ENCODE results near the gene SEBOX.
A peak's percentile ranks its signal among the peaks of the same experiment; 100 is the strongest.

Gene SEBOX, protein sequence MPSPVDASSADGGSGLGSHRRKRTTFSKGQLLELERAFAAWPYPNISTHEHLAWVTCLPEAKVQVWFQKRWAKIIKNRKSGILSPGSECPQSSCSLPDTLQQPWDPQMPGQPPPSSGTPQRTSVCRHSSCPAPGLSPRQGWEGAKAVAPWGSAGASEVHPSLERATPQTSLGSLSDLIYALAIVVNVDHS

DNA sequence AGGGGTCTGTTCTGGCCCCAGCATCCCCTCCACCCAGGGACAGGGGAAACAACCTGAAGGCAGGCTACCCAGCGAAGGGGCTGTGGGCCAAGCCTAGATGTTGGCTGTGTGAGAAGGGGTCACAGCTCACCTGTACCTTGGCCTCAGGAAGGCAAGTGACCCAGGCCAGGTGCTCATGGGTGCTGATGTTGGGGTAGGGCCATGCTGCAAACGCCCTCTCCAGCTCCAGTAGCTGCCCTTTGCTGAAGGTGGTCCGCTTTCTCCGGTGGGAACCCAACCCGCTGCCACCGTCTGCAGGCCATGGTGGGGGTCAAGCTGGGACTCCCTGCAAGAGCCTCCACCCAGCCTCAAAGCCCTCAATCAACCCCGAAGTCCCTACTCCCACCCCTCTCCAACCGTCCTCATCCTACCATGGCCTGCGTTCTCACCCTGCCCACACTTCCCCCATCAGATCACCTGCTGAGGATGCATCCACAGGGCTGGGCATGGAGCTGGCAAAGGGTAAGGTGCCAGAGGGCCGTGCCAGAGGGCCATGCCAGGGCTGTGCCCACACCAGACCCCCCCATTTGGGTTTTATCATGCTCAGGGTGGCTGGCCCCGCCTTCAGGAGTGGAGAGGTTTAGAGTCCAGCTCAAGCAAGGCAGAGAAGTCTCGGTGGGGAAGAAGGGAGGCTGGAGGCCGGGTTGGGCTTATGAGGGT is at the start of gene SEBOX:
TSS of gene SEBOX (minus strand) at position 535 of the 699 bp plus-strand sequence. CDS start at position 487, 48 bp downstream.
- no peak for DNase-seq

DNA sequence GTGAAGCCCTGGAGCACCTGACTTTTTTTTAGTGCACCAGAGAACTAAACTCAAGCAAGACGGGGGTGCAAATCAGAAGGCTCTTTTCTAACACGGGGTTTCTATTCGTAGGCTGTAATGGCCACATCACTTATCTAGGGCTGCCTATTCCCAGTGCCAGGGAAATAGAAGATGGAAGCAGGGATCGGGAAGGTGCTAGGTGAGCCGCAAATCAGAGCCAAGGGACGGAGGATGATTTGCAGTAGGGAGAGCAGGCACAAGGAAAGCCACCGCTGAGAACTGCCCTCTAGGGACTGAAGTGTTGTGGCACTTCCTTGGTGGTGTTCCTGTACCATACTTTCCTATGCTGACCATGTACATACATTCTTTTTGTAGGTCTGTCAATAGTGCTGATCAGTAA is 48.8 kb upstream of the SEBOX start:
- no peak for DNase-seq

DNA sequence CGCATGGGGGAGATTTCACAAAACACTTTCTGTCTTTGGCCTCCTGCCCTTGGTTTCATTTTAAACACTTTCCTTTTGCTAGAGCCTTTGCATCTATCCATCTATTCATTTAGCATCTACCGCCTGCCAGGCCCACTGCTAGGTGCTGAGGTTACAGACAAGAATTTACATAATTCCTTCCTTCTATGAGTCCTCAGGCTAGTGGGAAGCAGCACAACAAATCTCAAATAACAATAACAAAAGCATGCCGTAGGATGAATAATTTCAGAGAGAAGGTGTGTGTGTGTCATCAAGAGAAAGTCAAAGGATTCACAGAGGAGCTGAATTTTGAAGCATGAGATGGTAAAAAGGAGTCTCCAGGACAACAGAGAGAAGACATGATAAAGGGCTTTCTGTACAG is 47.1 kb upstream of the SEBOX start:
- DNase-seq, result no peak

DNA sequence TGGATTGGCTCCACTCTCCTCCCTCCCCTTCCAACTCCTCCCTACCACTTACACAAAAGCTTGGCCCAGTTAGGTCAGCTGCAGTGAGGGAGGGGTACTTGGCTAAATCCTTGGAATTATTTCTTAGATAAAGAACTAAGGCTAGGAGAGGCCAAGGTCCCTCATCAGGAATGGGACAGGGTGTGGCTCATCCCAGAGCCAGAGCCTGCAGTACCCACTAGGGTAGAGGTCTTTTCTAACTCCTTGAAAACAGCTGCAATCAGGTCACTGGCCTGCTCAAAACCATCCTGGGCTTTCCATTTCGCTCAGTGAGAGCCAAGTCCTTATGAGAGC is 42.9 kb upstream of the SEBOX start:
- DNase-seq, result no peak

DNA sequence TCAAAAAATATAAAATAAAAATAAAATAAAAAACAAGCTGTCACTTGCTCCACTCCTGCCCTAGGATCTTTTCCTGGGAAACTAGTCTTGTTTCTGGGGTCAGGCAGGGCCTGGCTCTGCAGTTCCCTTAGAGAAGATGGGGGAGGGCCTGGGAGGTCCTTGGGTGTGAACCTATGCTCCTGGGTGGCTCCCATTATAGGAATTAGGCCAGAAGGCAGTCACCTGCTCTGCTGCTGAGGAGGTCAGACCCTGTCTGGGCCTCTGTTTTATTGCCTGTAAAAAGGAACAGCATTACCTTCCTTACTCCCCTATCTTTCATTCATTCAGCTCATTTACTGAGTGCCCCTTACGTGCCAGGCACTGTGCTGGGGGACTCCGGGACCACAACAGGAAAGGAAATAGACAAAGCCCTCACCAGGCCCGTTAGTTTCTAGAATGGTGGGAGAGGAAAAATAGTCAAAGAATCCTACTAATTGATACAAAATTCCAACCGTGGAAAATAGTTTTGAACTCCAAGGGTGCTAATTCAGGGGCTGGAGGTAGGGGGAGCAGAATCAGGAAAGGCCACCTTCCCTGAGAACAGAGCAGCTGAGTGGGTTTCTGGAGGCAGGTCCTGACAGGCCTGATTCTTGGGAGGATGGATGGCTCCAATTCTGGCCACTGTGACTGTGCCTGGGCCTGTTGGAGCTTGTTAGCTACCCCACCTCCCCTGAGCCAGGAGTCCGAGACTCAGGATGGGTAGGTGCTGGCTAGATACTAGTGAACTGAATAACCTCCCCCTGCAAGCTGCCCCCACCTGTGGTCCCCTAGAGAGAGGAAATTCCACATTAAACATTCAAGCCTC is 42.4 kb upstream of the SEBOX start:
- DNase-seq, result no peak

DNA sequence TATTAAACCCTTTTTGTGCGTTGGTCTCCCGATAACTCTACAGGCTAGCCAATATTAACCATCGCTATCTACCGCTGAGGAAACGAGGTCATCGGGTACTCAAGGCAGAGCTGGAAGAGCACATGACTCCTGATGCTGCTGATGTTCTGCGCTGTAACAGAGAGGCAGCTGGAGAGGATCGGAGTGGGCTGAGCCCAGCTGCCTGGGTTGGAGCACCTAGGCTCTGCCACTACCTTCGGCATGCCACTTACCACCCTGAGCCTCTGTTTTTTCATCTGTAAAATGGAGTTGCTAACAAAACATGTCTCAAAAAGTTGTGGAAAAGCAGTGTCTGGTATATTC is 41.4 kb upstream of the SEBOX start:
- DNase-seq, result no peak

DNA sequence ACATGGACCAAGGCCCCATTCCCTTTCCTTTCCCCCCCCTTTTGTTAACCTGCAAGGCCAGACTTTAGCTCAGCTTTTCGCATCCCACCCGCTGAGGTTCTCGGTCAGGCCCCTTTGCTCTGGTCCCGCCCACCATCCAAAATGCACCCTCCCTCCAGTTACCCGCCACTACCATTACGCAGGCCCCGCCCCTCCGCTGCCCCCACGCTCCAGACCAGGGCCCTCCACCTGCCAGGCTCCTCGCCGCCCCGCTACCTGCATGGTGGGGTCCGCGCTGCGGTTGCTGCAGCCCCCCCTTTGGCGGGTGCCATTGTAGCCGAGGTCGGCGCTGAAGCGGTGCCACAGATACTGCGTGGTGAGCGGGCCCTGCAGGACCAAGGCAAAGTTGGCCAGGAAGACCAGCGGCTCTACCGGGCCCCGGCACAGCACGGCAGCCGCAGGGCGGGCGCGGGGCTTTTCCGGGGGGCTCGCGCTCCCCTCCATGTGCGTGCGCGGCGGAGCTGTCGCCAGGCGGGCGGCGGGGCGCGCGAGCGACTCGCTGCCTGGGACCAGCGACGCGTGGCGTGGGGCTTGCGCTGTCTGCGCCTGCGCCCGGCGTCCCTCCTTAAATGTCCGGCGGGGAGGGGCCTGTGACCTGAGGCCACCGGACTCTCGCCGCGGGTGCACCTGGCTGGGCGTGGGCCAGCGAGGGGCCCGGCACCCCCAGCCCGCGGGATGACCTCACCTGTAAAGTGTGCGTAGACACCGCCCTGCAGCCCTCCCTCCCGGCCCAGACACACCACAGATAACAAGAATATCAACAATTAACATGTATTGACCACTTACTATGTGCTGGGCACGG is 40.9 kb upstream of the SEBOX start, which contains the start of gene SLC46A1:
TSS of gene SLC46A1 (minus strand) at position 581 of the 841 bp plus-strand sequence. CDS start at position 483, 98 bp downstream.
- peak; percentile 51 for DNase-seq

DNA sequence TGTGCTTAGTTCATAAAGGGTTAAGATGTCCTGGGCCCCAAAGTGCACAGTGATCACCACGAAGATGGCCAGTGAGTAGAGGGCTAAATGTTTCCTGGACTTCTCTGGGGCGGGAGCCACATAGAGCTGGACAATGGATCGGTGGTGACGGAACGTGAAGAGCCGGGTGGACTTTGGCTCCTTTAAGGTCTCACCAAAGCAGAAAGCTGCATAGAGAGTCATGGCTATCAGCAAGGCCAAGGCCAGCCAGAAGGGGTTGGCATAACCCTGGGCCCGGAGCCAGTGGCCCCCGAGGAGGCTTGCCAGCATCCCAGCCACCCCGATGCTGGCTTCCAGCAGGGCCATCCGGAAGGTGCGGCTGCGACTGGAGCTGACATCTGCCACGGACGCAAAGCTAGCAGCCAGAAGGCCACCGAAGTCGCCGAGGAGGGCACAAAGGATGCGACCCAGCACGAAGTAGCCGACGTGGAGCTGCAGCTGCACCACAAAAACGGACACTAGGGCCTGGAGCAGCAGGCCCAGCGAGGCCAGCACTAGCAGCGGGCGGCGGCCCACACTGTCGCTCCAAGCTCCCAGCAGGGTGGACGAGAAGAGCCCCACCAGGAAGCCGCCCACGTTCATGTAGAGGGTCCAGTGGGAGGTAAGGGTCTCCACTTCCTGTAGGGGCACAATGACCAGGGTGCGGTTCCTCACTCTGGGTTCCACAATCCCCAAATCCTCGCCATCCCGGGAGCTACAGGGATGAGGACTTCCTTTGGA is 40.0 kb upstream of the SEBOX start:
- DNase-seq, result no peak

DNA sequence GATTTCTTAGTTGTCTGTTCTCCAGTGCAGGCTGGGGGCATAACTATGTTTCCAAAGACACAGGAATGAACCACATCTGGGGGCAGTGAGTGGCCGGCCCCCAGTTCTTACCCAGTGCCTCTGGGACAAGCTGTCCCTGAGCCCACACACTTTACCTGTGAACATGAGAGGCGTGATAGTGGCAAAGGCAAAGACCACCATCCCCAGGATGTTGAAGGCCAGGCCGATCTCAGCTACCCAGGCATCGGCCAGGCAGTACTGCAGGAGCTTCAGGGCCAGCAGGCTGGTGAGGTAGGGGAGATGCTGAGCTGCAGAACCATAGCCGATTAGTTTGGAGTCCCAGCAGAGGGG is 39.4 kb upstream of the SEBOX start:
- no peak for DNase-seq

DNA sequence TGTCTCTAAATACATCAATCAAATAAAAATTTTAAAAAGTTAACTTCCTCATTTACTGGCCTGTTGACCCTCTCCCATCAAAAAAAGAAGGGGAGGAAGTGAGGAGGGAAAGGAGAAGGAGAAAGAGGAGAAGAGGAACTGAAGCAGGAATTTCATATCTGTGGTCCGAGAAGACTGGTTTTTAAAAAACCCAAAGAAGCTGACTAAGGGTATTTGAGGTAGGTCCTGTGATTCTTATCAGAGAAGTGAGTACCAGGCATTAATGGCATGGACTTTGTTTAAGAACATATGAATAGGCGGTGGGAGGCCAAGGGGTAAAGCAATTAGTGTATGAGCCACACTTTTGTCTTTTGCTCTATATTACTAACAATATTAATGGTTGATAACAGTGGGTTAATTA is 39.0 kb upstream of the SEBOX start:
- DNase-seq, result no peak

DNA sequence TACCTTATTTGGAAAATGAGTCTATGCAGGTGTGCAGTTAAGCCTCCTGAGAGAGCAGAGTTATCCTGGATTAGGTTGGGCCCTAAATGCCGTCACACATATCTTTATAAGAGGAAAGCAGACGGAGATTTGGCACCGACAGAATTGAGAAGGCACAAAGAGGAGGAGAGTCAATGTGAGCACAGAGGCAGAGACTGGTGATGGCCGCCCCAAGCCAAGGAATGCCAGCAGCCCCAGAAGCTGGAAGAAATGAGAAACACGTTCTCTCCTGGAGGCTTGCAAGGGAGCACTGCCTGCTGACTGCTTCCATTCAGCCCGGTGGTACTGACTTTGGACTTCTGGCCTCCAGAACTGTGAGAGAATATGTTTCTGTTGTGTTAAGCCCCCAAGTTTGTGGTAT is 37.8 kb upstream of the SEBOX start:
- DNase-seq, result no peak

DNA sequence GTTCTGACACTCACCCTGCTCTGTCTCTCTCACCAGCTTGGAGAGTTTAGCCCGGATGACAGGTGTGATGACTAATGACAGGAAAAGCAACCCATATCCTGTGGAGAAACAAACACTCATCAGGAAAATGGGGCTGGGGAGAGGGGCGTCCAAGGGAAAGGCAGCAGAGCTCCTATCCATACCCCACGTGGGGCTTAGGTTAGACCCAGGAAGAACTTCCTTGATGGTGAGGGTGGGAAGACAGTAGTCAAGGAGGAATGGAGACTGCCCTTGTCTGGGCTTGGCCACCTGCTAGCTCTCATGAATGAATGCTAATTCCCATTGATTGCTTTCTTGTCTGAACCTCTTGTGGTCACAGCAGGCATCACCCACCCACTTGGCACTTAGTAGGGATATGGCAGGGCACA is 37.2 kb upstream of the SEBOX start:
- DNase-seq, result no peak

DNA sequence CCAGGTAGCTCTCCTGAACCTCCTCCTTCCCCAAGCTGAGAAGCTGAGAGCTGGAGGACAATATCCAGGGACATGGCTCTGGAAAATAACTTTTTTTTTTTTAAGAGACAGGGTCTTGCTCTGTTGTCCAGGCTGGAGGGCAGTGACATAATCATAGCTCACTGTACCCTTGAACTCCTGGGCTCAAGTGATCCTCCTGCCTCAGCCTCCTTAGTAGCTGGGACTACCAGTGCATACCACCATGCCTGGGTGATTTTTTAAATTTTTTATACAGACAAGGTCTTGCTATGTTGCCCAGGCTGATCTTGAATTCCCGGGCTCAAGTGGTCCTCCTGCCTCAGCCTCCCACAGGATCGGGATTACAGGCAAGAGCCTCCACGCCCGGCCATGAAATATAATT is 34.8 kb upstream of the SEBOX start:
- no peak for DNase-seq

DNA sequence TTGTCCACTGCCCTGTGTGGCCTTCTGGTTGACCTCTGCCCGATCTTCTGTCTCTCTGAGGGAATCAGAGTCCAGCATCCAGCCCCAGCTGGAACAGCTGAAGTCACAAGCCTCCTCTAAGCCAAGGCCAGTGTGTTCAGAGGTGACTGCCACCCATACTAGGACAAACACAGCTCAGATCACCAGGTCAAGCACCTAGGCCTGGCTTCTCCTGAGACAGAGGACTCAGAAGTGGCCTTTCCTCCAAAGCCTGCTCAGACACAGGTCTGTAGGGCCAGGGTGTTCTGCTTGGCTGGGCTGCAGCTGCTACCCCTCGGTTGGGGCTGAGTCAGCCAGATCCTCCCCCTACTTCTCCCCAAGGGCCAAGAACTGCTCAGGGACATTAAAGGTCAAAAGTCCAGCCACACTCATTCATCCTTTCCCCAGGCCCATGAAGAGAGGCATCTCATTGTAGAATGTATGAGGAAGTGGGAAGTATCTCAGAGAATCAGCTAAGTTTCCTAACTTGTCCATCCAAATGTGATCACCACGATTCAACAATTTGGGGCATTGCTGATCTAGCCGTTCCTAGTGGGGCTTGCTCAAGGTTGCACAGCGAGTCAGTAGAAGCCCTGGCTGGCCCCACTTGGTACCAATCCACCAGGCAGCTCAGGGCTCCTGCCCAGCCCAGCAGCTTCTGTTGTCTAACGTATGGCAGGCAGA is 33.4 kb upstream of the SEBOX start:
- DNase-seq, result no peak

DNA sequence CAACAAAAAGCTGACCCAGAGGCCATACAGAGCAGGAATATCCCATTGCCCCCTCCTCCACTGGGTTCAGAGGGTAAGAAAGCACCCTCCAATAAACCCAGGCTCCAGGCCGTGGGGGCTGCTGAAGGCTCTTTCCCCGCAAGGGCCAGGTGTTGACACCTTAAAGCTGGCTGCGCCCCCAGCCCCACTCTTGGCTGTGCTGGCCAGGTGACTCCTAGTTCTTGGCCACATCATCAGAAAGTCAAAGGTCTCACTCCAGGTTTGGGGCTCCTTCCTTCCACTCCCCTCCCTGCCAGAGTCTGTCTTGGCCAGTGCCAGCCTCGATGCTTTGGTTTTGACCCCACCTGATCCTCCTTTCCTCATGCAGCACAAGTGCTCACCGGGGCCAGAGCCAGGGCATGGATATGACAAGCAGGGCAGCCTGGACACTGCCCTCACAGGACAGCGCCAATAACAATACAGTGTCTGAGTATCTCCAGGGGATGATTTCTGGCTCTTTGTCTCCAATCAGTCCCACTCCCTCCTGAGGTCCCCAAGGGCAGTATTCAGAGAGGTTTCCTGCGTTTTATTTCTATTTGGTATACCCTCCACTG is 32.8 kb upstream of the SEBOX start:
- no peak for DNase-seq

DNA sequence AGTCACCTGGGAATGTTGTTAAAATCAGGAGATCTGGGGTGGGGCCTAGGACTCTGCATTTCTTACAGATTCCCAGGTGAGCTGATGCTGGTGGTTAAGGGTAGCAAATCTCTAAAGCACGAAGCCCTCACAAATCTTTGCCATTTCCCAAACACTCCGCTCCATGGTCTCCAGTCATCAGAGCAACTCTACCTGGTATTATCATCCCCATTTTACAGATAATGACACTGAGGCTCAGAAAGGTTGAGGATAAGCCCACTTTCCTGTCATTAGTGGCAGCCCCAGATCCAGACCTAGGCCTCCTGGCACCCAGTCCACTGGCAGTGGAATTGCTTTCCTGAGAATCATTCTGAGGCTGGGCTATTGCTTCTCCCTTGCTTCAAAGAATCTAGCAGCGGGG is 32.3 kb upstream of the SEBOX start:
- DNase-seq, result no peak

DNA sequence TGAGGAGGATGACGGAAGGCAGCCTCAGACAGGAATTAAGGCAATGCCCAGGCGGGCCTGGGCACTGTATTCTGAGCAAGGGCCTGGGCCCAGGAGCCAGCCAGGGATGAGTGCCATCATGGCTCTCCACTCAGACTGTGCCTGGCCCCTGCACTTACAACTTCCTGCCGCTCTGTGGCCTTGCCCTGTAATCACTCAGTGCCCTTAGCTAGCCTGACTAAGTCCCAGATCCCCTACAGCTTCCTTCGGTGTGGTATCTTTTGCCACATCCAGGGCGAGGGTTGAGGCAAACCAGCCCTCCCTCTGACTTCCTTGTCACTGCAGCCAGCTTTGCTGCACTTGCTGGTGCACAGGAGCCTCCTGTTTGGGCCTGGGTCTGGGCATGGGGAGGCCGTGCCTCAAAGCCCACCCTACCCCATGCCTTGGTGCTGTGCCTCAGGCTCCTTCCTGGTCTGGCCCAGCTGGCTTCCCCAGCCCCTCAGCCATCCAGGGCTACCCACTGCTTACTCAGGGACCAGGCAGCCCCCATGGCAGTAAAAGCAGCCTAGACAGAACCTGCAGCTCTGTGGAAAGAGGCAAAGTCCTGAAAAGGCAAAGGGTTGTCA is 31.7 kb upstream of the SEBOX start:
- no peak for DNase-seq

DNA sequence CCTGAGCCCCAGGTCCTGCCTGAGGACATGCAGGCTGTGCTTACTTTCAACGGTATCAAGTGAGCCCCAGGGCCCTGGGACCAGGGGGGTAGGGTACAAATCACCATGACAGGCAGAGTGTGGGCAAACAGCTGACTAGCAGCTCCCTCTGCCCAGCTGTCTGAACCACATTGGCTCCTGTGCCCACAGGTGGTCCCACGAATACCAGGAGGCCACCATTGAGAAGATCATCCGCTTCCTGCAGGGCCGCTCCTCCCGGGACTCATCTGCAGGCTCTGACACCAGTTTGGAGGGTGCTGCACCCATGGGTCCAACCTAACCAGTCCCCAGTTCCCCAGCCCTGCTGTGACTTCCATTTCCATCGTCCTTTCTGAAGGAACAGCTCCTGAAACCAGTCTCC is 31.0 kb upstream of the SEBOX start:
- no peak for DNase-seq

DNA sequence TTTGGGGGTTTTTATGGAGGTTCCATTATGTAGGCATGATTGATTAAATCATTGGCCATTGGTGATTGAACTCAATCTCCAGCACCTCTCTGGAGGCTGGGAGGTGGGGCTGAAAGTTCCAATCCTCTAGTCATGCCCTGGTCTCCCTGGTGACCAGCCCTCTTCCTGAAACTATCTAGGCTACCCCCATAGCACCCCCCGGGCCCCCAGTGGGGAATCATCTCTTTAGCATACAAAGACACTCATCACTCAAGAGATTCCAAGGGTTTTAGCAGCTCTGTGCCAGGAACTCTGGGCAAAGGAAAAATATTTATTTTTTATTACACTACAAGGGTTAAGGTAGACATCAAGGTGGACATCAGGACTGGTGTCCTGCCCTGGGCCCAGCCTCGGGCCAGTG is 30.4 kb upstream of the SEBOX start:
- no peak for DNase-seq

DNA sequence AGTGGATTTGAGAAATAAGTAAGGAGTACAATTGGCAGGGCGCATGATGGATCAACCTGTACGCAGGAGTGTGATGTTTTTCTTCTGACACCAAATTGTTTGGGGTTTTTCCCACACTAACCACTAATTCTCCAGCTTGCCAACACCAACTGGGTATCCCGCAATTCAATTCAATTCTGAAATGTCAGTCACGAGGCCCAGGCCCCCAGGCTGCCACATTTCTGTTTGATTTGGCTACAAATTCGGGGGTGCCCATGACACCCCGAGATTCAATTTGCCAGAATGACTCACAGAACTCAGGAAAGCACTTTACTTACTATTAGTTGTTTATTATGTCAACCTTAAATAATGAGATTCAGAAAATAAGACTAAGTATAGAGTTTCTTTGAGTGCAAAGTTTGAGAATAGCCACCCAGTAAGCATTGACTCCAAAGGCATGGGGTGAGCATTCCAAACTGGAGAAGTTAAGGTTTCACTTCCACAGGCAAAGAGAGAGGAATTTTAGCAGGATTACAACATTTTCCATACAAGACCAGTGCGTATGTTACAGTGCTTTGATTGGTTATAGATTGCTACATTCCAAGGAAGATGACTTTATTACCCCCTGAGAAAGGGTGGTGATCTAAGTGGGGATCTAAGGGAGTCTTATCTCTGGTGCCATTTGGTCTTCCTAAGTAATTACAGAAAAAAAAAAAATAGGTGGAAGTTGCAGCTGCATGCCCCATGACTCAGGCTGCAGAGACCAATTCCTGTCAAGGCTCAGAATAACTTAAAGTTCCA is 29.5 kb upstream of the SEBOX start:
- no peak for DNase-seq
